Psoas muscle (tissue), 8 donors: Measurements from ENCODE around the gene VKORC1L1. TPM values are rescaled to one million over a fixed set of nuclear protein-coding genes. Genes with fewer than 3 reads are reported as not detected.

Source experiments
- ATAC-seq, 4 donors: fragments of 200-7000 bp; cut with Tn5 transposase; one replicate each; pipeline ENCODE4 v1.9.1; 2020; ENCODE audit warnings: moderate library complexity in 3 of 4, mild to moderate bottlenecking in 2 of 4
- DNase-seq, 2 donors: peaks; one replicate each; pipeline ENCODE4 v3.0.0-alpha.2; 2020
- H3K27ac ChIP-seq: fragments of 200-600 bp; one replicate; pipeline ENCODE4 v1.8.0; 2022
- H3K27me3 ChIP-seq, 3 donors: fragments of 200-600 bp in 1 of 3; one replicate each; pipeline versions ENCODE4 v1.6.1 to v1.8.0; 2013 to 2022; ENCODE audit warnings: low read length in 2 of 3, mild to moderate bottlenecking in 2 of 3, moderate library complexity in 1 of 3; ENCODE audit not compliant: insufficient read depth in 3 of 3
- H3K36me3 ChIP-seq, 2 donors: fragments of 200-600 bp in 1 of 2; one replicate each; pipeline versions ENCODE4 v1.6.1 to v1.8.0; 2013 to 2022; ENCODE audit warnings: low read depth in 1 of 2, mild to moderate bottlenecking in 1 of 2, moderate library complexity in 1 of 2; ENCODE audit not compliant: insufficient read depth in 1 of 2
- H3K4me1 ChIP-seq: fragments of 200-600 bp; one replicate; pipeline ENCODE4 v1.8.0; 2022
- H3K4me3 ChIP-seq: fragments of 200-600 bp; one replicate; pipeline ENCODE4 v1.8.0; 2022; ENCODE audit warnings: mild to moderate bottlenecking
- H3K9me3 ChIP-seq: fragments of 200-600 bp; one replicate; pipeline ENCODE4 v1.8.0; 2022
- CTCF ChIP-seq: fragments of 200-600 bp; IDR thresholded peaks from one replicate; pipeline ENCODE4 v1.8.0; 2022; ENCODE audit warnings: antibody characterized with exemption
- WGBS, 3 donors: extraction: QIAGEN DNeasy Blood & Tissue Kit; methylation state at CpG; one replicate each; pipeline versions ENCODE4 v1.1.6 to v1.1.7; 2013; 5-methylcytosine and 5-hydroxymethylcytosine counted together
- intact Hi-C, 2 donors: fragments of 100-400 bp; cut with DNase I; formaldehyde crosslinking; loops; one replicate each; pipeline versions ENCODE4 v1.11.0 to v1.14.2; 2022
- polyA plus RNA-seq, 3 donors: library from polyadenylated mRNA; stranded (reverse); fragments of 200-250 nt; gene quantifications; one replicate each; pipeline ENCODE4 v1.2.3, GENCODE V29; 2013
- total RNA-seq, 4 donors: library from RNA; stranded (reverse); fragmentation: NEBNext Ultra II Directional in 2 of 4; extraction: Animal tissue kit (Norgen Biotek cat#: 25700) in 2 of 4; gene quantifications; one replicate each; pipeline versions ENCODE4 v1.2.1 to v1.2.4, GENCODE V29; 2021 to 2023
- donor health status: healthy with polysubstance abuse.
- donor health status: DM: no; HTN: no; CAD: no; lungs with moderate emphysema.
- donor health status: Bipolar disorder and iron deficiency.
- donor health status: healthy.
- donor health status: DM: yes; HTN: yes; CAD: no.
- donor health status: DM: no; HTN: no; CAD: no.
- donor health status: DM: no; HTN: no; CAD: no.
- donor health status: DM: yes; HTN: yes; CAD: no.

The VKORC1L1 gene
- total and polyA plus RNA-seq, 7 donors: 9.9 to 24.4 (median 19.4) TPM

- WGBS, 3 donors: 93 to 94% (median 93%) methylated on average over 17 of the region's 17 CpGs
- H3K27me3 ChIP-seq: no peaks in the 10 kb centered on the region
- no peaks in the 10 kb centered on the region for H3K9me3 ChIP-seq
- peaks cover 12 to 100% of the 10 kb centered on the region in 2 donors for H3K36me3 ChIP-seq
- TF ChIP-seq CTCF: no peak
- no peak overlapping the region for H3K27ac ChIP-seq
- intact Hi-C loops: no loop called here
- no peak for DNase-seq
- no peaks in the 10 kb centered on the region for H3K4me1 ChIP-seq
- no peak for ATAC-seq
- H3K4me3 ChIP-seq: no peak overlapping the region
Observed at GRCh38 chr7:65967361-65968155, 94.7 kb downstream of the VKORC1L1 start.

DNA sequence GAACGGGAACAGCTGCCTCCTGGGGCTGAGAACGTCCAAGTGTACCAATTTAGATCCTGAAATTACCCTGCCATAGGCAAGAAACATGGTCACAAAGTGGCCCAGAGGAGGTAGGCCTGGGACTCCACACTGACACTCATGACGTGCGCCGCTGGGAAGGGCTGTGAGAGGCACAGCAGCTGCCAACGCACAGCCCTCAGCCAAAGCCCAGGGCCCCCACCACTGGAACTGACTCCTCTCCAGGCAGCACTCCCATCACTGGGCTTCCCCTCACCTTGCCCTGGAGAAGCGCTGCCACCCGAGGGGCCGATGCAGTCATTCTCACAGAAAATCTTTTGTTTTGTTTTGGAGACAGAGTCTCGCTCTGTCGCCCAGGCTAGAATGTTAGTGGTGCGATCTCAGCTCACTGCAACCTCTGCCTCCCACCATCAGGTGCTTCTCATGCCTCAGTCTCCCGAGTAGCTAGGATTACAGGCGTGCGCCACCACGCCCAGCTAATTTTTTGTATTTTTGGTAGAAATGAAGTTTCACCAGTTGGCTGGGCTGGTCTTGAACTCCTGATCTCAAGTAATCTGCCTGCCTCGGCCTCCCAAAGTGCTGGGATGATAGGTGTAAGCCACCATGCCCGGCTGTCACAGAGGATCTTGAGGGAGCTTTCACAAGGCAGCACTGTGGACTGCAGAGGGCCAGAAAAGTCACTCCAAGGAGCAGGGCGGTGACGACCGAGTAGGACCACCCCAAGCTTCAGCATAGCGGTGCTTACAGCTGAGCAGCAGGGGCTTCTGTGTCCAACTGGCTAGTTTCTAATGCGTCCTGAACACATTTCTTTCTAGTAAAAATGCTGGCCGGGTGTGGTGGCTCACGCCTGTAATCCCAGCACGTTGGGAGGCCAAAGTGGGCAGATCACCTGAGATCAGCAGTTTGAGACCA, 95.6 kb downstream of the VKORC1L1 start:
- H3K9me3 ChIP-seq: no peaks in the 10 kb centered on the region
- H3K4me1 ChIP-seq: no peaks in the 10 kb centered on the region
- ATAC-seq: no peak
- no peak for DNase-seq
- H3K36me3 ChIP-seq: peaks cover 18 to 100% of the 10 kb centered on the region in 2 donors
- H3K27ac ChIP-seq: no peak overlapping the region
- TF ChIP-seq CTCF: no peak
- no peaks in the 10 kb centered on the region for H3K27me3 ChIP-seq
- intact Hi-C loops: no loop called here
- WGBS, 3 donors: 91 to 94% (median 91%) methylated on average over 26 of the region's 26 CpGs
- H3K4me3 ChIP-seq: no peak overlapping the region

DNA sequence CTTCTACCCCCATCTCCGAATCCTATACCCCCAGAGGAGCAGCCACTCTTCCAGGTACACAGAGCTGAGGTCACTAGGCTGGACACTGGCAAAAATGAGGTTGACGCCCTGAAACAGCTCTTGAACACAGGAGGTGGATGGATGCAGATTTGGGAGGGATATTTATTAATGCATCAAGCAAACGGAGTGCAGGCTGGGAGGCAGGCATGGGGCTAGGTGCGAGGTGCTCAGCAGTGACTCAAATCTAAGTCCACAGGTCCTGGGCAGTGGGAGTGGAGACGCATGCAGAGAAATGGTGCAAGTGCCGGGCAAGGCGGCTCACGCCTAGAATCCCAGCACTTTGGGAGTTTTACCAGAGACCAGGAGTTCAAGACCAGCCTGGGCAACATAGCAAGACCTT, 98.1 kb downstream of the VKORC1L1 start:
- Histone ChIP-seq H3K9me3 (no peaks in the 10 kb centered on the region), H3K27ac (no peak overlapping the region), H3K4me1 (no peaks in the 10 kb centered on the region), H3K36me3 (peaks cover 19 to 100% of the 10 kb centered on the region in 2 donors), H3K27me3 (no peaks in the 10 kb centered on the region), H3K4me3 (no peak overlapping the region)
- TF ChIP-seq CTCF: no peak
- intact Hi-C loops: loop anchor here in 1 of 2 donors (10.0 kb wide), 1 partner anchor 76 kb away; no protein-coding TSS in a partner anchor
- DNase-seq: no peak
- 91 to 97% (median 94%) methylated on average over 8 of the region's 8 CpGs for WGBS, 3 donors
- ATAC-seq: no peak

- Histone ChIP-seq H3K4me1 (no peaks in the 10 kb centered on the region), H3K27ac (no peak overlapping the region), H3K9me3 (no peaks in the 10 kb centered on the region), H3K4me3 (no peak overlapping the region), H3K36me3 (peaks cover 12 to 92% of the 10 kb centered on the region in 2 donors), H3K27me3 (no peaks in the 10 kb centered on the region)
- intact Hi-C loops: loop anchor here in 1 of 2 donors (10.0 kb wide), 1 partner anchor 78 kb away; no protein-coding TSS in a partner anchor
- no peak for TF ChIP-seq CTCF
- WGBS, 3 donors: 80 to 93% (median 90%) methylated on average over 13 of the region's 13 CpGs
- DNase-seq (no peak), ATAC-seq (no peak)
Observed at GRCh38 chr7:65972976-65973375, 100.1 kb downstream of the VKORC1L1 start.
